Type B pancreatic cell (in vitro differentiated cells): ENCODE results near the gene VOPP1. TPM values are rescaled to one million over a fixed set of nuclear protein-coding genes. Genes with fewer than 3 reads are reported as not detected.

Experiments used
- DNase-seq: peaks from one replicate; pipeline ENCODE4 v3.0.0; 2021; ENCODE audit warnings: mixed read lengths; ENCODE audit not compliant: unreplicated experiment; ENCODE audit errors: extremely low spot score
- H3K27ac Mint-ChIP-seq: 2 replicates; pipeline ENCODE4 v1.8.0; 2021; ENCODE audit warnings: mild to moderate bottlenecking, mixed read lengths
- H3K27me3 Mint-ChIP-seq: 2 replicates; pipeline ENCODE4 v1.8.0; 2021; ENCODE audit warnings: mixed read lengths
- H3K36me3 Mint-ChIP-seq: 2 replicates; pipeline ENCODE4 v1.8.0; 2021; ENCODE audit warnings: mixed read lengths
- H3K4me1 Mint-ChIP-seq: one replicate; pipeline ENCODE4 v1.8.0; 2021; ENCODE audit warnings: mixed read lengths; ENCODE audit not compliant: unreplicated experiment
- H3K4me3 Mint-ChIP-seq: 2 replicates; pipeline ENCODE4 v1.8.0; 2021; ENCODE audit warnings: mild to moderate bottlenecking, mixed read lengths
- H3K9me3 Mint-ChIP-seq: 2 replicates; pipeline ENCODE4 v1.8.0; 2021; ENCODE audit warnings: mixed read lengths
- total RNA-seq: library from RNA; stranded (reverse); gene quantifications from 2 replicates; pipeline ENCODE4 v1.2.1, GENCODE V29; 2021; ENCODE audit warnings: low replicate concordance
- TF ChIP-seq, protein P1 (sequence below): fragments of 200-600 bp; sonication (generic); conservative IDR thresholded peaks from 2 replicates; pipeline ENCODE4 v1.5.0; 2021; ENCODE audit warnings: antibody characterized with exemption, mild to moderate bottlenecking

Gene VOPP1
- total RNA-seq, 1 donor from 2014 or later = 38.9 TPM

DNA sequence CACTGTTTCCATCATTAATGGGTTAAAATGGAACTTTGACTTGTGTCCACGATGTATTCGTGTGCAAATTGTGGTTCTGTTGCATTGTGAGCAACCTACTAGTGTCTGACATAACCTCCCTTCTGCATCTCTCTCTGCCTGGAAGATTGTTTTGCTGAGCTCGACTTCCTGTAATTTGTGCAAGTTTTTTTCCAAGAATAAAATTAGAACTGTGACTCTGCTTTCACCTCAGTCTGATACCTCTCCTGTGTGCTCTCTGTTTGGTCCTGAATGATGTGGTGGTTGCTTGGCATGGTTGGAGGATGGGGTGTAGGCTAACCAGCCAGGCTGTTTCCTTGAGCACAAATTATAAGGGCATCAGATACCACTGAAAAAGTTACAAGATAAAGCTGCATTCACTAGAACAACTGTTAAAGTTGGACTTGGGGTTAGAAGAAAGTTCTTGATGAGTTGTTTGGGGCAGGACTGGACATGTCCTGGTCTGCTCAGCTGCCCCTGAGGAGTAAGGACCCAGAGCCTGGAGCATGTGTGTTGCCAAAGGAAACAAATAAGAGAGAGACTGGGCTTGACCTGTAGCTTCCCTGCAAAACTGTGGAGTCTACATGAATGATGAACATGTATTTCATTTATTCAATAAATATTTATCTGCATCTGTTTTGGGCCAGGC lies 1.9 kb upstream of the VOPP1 start:
- no peak for DNase-seq
- no peaks in the 10 kb centered on the region for H3K9me3 Mint-ChIP-seq
- peaks cover 3% of the 10 kb centered on the region for H3K27me3 Mint-ChIP-seq
- H3K4me3 Mint-ChIP-seq = peak overlapping the region; percentile 92
- no peaks in the 10 kb centered on the region for H3K36me3 Mint-ChIP-seq
- TF ChIP-seq, protein P1, sequence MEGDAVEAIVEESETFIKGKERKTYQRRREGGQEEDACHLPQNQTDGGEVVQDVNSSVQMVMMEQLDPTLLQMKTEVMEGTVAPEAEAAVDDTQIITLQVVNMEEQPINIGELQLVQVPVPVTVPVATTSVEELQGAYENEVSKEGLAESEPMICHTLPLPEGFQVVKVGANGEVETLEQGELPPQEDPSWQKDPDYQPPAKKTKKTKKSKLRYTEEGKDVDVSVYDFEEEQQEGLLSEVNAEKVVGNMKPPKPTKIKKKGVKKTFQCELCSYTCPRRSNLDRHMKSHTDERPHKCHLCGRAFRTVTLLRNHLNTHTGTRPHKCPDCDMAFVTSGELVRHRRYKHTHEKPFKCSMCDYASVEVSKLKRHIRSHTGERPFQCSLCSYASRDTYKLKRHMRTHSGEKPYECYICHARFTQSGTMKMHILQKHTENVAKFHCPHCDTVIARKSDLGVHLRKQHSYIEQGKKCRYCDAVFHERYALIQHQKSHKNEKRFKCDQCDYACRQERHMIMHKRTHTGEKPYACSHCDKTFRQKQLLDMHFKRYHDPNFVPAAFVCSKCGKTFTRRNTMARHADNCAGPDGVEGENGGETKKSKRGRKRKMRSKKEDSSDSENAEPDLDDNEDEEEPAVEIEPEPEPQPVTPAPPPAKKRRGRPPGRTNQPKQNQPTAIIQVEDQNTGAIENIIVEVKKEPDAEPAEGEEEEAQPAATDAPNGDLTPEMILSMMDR = no peak
- H3K27ac Mint-ChIP-seq = peak overlapping the region; percentile 17
- H3K4me1 Mint-ChIP-seq = peaks cover 30% of the 10 kb centered on the region

DNA sequence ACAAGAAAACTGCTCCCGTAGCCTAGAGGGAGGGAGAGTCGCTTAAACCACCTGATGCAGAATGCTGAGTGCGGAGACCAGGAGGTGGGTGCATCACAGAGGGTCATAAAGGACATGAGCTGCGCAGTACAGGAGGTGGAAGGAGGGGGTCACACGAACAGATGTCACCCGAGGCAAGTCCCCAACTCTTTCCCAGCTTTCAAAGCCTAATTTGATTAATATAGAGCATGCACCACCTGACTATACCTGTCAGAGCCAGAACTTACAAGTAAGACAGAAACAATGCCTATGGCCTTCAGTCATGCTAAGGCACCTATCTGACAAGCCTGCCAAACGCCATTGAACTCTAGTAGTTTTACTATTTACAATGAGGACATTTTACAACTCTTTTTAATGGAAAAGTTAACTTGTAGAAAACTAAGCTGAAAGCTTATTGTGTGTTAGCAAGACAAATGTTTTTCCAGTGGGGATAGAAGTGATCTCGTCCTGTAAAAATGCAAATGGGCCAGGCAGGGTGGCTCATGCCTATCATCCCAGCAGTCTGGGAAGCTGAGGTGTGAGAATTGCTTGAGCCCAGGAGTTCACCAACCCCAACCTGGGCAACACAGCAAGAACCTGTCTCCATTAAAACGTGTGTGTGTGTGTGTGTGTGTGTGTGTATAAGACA lies 1.1 kb upstream of the VOPP1 start:
- Mint-ChIP-seq H3K36me3 (no peaks in the 10 kb centered on the region), H3K27me3 (peaks cover 3% of the 10 kb centered on the region), H3K4me1 (peaks cover 32% of the 10 kb centered on the region), H3K4me3 (peak overlapping the region; percentile 92), H3K9me3 (no peaks in the 10 kb centered on the region), H3K27ac (peak overlapping the region; percentile 88)
- no peak for DNase-seq
- TF ChIP-seq, protein P1 = no peak

DNA sequence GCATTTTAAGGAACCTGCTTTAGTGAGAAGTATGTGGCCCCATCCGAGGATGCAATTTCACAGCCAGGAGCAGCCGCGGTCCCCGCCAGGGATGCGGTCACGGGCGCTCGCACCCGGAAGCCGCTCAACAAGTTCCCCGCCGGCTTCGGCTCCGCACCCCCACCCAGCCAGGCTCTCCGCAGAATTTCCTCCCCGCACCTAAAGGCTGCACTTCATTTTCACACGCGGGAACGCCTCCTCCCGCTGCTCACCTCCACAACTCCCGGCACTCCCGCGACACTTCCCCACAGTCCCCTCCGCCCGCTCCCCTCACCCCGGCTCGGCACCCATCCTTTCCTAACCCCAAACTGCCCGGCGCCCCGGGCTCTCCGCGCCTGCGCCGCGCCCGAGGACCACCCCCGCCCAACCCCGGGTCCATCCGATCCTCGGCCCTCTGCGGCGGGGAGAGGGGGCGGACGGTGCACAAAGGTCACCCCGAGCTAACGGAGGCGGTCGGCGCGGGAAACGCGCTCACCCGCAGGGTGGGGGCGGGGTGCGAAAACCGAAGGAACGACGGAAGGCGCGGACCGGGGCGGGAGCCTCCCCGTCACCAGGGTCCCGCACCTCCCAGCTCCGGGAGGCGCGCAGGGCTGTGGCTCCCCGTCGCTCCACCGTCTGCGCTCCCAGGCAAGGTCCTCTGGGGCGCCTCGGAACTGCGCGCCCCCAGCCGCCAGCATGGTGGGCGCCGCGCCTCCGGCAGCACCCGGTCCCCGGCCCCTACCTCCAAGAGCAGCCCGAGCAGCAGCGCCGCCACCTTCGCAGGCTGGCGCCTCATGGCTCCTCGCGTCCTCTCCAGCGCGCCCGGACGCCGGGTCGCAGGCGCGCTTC lies 558 bp downstream of the VOPP1 start:
- Mint-ChIP-seq H3K27ac (peak overlapping the region; percentile 71), H3K36me3 (peaks cover 9% of the 10 kb centered on the region), H3K4me3 (peak overlapping the region; percentile 92), H3K27me3 (peaks cover 3% of the 10 kb centered on the region), H3K4me1 (peaks cover 43% of the 10 kb centered on the region), H3K9me3 (no peaks in the 10 kb centered on the region)
- no peak for DNase-seq
- TF ChIP-seq, protein P1 = peak; percentile 14

DNA sequence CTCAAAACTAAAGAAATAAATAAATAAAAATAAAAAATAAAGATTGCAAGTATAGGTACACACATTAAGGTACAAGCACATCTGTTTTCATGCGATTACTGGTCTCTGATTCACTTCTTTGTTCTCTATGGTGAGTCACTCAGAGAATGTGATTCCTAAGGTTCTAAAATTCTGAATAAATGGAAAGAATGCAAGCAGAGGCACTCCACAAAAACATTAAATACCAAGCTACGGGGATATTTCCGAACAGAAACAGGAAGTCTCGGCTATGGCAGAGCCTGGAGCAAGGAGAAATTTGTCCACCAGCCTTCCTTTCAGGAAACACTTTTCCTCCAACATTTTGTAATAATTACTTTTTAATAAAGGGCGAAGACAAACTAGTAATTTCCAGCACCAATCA lies 1.4 kb downstream of the VOPP1 start:
- H3K27me3 Mint-ChIP-seq = peaks cover 3% of the 10 kb centered on the region
- TF ChIP-seq, protein P1 = no peak
- peaks cover 9% of the 10 kb centered on the region for H3K36me3 Mint-ChIP-seq
- peak overlapping the region; percentile 71 for H3K27ac Mint-ChIP-seq
- no peak for DNase-seq
- no peaks in the 10 kb centered on the region for H3K9me3 Mint-ChIP-seq
- H3K4me3 Mint-ChIP-seq = peak overlapping the region; percentile 92
- H3K4me1 Mint-ChIP-seq = peaks cover 45% of the 10 kb centered on the region

DNA sequence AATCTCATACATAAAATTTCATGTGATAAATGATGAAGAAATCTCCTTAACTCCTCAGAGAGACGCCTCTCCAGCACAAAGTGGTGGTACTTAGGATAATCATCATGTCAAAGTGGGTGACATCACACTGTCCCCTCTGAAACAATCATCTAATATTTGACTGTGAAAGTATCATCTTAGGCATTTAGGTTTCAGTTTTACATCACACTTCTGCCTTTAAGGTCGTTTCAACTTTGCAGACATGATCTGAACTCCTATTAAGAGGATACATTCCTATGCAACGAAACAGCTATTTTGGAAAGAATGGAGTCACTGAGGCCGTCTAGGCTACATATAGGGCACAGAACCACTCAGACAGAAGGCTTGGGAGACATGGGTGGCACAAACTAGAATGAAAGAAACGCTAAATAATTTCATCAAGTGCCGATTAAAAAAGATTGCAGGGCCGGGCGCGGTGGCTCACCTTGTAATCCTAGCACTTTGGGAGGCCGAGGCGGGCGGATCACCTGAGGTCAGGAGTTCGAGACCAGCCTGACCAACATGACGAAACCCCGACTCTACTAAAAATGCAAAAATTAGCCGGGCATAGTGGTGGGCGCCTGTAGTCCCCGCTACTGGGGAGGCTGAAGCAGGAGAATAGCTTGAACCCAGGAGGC lies 2.0 kb downstream of the VOPP1 start:
- Mint-ChIP-seq H3K4me1 (peaks cover 48% of the 10 kb centered on the region), H3K27me3 (peaks cover under 1% of the 10 kb centered on the region), H3K27ac (peak overlapping the region; percentile 67), H3K4me3 (peak overlapping the region; percentile 74), H3K9me3 (no peaks in the 10 kb centered on the region), H3K36me3 (peaks cover 9% of the 10 kb centered on the region)
- TF ChIP-seq, protein P1 = no peak
- DNase-seq = no peak
